GM18873 (cell line): ENCODE data around the gene RCOR3.
A peak's percentile ranks its signal among the peaks of the same experiment; 100 is the strongest.
"Not testable (repeated sequence)": the region's sequence is repeated elsewhere in the genome, so short reads cannot be mapped to it uniquely, and the experiment has no call there.

Experiments used
- ATAC-seq: cut with Tn5 transposase; IDR thresholded peaks from one replicate; pipeline ENCODE4 v1.9.1; 2021; ENCODE audit warnings: mild to moderate bottlenecking, moderate library complexity, moderate number of reproducible peaks; ENCODE audit not compliant: unreplicated experiment, low FRiP score

The RCOR3 gene

DNA sequence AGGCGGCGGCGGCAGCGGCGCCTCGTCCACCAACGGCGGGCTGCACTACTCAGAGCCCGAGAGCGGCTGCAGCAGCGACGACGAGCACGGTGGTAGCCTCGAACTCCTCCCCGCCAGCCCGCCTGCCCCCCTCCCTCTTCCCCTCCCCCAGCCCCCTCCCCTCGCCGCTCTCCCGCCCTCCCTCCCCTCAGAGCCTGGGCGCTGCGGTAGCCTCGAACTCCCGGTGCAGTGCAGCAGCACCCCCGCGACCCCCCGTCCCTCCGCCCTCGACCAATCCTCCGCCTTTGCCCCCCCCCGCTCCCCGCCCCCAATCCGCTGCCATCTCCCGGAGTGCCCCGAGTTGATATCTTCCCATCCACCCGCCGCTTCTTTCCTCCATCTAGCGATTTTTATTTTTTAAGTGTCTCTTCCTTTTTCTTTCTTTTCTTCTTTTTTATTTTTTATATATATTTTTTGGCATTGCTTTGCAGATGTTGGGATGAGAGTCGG is 516 bp downstream of the RCOR3 start:
- ATAC-seq, result no peak

DNA sequence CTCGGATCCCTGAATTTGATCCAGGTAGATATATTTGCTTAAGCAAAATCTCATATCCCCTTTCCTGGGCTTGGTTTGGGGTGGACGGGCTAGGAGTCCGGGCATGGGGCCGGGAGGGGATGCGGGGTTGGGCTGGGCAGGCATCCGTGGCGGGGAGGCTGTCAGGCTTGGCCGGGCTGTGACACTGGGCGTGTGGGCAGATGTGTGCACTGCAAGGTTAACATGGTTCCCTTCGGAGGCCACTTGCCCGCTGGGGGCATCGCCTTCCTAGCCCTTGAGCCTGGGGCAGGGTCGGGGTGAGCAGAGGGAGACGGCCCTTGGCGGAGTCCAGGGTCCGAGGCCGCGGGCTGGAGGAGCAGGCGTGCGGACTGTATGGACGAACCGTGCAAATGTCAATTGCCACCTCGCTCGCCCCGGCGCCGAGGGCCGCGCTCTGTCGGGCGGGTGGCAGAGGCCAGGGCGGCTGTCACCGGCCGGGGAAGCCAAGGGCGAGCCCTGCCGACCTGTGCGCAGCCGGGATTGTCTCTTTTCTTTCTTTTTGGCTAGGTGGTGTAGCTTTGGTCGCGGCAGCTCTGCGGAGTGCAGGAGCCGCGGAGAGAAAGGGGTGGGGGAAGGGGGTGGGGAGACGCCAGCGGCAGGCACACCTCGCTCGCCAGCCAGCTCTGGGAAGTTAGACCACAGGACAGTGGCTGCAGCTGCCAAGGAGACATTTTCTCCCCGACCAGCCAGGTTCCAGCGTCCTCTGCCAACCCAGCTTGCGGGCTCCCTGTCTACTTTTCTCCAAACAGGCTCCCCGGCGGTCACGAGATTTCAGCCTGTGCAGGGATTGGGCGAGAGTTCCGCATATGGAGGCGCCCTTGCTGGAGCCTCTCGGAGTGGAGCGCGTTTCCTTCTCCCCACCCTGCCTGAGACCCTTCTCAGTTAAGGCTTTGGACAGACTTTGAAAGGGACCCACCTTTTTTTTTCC is 1.3 kb downstream of the RCOR3 start:
- ATAC-seq, result peak; percentile 39

DNA sequence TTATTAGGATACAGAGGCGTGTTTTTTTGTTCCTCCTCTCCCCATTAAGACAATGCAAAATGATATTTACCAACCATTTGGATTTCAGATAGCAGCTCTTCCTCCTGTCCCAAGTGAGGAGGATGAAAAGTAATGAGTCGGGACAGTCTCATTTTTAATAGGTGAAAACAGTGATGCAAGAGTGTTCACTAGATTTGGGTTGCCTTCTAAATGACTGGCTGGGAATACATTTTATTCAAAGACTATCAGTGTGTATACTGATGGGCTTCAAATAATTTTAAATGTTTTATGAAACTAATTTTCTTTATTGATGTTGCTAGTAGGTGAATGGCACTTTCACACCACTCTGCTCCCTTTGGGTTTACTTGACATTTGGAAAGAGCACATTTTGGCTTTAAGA is 2.1 kb downstream of the RCOR3 start:
- no peak for ATAC-seq

DNA sequence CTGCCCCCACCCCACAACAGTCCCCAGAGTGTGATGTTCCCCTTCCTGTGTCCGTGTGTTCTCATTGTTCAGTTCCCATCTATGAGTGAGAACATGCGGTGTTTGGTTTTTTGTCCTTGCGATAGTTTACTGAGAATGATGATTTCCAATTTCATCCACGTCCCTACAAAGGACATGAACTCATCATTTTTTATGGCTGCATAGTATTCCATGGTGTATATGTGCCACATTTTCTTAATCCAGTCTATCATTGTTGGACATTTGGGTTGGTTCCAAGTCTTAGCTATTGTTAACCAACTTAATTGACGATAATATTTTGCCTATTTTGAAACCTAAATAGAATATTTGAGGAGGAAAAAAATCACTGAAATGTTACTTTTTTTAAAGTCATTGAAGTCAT is 3.9 kb downstream of the RCOR3 start:
- ATAC-seq, result not testable (repeated sequence)

DNA sequence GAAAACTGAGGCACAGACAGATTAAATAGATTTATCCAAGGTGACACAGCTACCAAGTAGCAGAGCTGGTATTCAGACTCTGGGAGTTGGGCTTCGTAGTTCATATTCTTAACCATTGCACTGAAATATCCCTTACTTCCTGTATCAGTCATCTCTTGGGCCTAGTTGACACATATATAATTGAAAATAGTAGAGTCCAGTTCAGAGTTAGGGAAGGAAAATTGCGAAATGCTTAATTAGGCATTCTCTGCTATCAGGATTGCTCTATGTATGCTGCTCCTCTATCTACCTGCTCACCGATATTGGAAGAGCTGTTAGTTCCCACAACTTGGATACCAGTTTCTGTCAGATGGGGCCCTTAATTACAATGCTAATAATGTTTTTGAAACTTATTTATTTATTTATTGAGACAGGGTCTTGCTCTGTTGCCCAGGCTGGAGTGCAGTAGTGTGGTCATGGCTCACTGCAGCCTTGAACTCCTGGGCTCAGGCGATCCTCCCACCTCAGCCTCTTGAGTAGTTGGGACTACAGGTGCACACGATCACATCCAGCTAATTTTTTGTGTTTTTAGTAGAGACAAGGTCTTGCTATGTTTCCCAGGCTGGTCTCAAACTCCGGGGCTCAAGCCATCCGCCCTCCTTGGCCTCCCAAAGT is 8.2 kb downstream of the RCOR3 start:
- no peak for ATAC-seq

DNA sequence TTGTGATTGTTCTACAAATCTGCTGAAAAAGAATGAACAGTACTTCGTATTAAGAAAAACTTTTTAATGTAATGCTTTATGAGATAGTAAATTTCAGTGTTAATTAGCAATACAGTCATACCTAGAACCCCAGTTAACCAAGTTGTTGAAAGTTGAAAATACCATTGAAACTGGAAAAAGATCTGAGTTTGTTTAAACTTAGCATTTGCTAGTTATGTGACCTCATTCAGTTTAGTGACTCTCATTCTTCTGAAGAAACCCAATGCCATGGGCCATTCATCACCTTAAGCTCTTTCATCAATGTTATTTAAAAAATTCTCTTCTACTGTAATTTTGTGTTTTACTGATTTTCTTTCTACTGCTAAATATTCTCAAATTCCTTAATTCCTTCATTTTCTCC is 20.2 kb downstream of the RCOR3 start:
- no peak for ATAC-seq

DNA sequence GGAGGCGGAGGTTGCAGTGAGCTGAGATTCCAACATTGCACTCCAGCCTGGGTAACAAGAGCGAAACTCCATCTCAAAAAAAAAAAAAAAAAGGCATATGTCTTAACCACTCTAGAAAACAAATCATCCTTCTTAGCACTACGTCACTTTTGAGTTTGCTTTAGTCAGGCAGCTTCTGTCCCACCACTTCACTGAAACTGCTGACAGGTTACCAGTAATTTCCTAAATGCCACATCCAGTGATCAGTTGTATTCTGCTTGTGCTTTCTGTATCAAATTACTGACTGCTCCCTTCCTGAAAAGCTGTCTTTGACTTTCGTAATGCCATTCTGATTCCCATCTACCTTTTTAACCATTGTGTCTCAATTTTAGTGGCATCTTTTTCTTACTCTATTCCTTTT is 21.7 kb downstream of the RCOR3 start:
- no peak for ATAC-seq

DNA sequence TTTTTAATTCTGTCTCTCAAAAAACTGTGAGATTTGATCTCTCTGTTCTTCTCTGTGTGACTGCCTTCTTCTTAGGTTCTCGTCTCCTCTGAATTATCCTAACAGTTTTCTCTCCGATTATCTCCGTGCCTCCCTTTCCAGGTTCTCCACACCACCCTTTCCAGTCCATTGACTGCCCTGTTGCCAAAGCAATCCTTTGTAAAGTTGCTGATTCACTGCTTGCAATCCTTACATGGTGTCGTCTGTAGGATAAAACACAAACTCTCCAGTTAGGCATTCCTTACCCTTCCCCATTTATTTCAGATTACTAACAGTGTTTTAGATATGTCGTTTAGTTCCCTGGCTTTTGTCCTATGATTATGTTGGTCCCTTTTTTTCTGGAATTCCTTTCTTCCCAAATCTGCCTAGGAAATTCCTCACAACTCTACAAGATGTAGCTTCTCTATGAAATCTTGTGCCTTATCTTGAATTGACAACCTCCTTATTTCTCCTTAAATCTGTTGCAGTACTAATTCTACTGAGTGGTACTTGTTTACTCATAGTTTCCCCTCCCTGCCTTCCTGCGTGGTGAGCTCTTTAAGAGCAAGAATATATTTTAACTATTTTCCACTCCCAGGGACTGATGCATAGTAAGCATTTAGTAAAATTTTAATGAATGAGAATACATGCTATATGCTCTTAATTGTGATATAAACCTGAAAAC is 22.3 kb downstream of the RCOR3 start:
- no peak for ATAC-seq

DNA sequence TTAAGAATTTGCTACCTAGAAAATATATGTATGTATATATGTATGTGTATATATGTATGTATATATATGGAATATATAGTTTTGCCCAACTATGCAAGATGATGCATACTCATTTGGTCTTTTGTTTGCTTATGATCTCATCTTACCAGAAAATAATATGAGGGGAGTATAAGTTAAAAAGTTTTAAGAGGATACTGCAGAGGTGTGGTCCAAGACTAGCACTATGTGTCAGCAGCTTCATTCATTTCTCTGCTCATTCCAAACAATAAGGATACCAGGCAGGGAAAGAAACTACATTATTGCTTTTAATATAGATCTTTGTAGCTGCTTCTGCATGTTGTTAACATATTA is 22.8 kb downstream of the RCOR3 start:
- ATAC-seq, result no peak

DNA sequence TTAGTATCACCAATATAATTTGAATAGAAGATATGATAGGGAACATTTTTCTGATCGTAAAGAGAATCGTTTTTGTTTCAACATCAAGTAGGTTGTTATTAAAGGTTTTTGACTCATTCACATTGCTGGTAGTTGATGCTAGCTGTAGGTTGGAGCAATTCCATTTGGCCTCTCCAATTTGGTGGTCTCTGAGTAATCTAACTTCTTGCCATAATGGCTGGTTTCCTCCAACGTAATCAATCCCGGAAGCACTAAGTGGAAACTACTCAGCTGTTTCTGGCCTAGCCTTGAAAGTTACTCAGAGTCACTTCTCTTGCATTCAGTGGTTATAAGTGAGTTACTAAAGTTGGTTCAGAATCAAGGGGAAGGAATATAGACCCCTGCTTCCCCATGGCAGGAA is 26.0 kb downstream of the RCOR3 start:
- no peak for ATAC-seq

DNA sequence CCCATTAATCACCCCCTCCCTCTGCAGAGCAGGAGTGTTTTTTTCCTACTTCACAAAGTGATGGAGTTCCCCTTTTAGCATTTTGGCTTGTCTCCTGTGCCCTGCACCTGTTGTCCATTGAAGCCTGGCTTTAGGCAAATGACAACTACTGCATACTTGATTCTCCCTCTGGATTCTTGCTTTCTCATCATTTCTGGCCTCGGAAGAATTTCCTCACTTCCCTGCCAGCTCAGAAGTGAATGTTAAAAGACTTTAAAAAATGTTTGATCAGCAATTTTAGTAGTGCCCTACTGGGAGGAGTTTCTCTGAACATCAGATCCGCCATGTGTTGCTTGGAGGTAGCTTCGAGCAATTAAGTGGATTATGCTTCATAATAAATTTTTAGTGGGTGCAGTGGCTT is 28.1 kb downstream of the RCOR3 start:
- no peak for ATAC-seq

DNA sequence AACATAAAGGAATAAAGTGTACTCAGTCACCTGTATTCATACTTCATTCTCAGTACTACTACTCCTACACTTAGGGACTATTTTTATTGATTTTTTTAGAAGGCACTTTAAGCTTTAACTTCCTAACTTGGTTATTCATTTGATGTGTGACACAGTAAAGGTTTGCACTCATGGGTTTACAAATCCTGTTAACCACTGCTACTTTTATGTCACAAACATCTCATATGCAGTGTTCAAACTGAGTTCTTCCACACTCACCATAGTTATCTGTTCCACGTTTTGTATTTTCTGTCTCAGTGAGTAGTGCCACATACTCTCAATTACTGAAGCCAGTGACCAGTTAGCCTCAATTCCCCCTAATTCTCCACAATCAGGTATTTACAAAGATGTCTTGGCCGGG is 33.2 kb downstream of the RCOR3 start:
- no peak for ATAC-seq

DNA sequence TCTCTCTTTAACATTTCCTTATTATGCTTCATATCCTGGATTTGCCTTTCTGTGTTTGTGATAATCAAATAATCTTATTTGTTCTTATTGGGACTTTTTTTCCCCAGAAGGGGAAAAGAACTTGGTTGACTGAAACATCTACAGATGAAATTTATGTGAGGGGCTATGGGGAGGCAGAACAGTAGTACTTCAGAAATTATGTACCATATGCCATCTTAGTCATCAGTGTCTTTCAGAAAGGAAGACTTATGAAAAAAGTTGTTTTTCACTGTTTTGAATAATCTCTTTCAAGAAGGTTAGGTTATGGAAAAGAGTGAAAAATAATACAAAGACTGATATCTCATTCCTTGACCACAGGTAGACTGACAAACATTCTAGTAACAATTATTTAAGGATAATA is 37.2 kb downstream of the RCOR3 start:
- ATAC-seq, result no peak

DNA sequence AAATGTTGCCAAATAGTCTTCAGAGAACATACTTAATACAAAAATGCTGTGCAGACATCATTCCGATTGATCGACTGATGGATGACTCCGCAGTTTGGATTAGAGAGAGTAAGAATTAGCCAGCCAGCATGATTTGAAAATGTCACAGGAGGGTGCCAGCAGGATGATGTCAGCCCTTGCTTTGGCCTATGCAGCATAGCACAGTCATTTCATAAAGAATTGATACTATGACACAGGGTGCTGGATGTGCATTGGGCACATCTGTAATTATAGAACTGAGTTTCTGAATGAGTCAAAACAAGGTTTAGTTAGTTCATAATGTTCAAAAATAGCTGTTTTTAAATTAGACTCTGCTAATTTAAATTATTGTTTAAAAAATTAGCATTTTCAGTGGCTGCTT is 45.9 kb downstream of the RCOR3 start:
- ATAC-seq, result peak; percentile 94

DNA sequence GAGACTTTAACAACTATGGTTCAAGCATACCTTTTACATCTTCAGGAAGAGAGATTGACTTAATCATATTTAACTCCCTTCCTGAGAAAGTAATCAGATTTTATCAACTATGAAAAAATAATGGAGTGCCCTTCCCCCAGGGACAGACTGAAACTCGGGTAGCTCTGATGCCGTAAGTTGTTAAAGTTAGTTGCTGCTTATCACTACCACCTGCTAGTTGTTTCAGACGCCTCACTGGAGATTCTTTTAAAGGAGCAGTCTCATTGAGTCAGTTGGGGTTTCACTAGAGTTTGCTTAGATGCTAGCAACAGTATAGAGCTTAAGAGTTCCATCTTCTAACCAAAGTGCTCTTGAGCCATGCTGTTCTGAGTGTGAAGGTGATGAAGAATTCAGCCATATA is 50.5 kb downstream of the RCOR3 start:
- no peak for ATAC-seq

DNA sequence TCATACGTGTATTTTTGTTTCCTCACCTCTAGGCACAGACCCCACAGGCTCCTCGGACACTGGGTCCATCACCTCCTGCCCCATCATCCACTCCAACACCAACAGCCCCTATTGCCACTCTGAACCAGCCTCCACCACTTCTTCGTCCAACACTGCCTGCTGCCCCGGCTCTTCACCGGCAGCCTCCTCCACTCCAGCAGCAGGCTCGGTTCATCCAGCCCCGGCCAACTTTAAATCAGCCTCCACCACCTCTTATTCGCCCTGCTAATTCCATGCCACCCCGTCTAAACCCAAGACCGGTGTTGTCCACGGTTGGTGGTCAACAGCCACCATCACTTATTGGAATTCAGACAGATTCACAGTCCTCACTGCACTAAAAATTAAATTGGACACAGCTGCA is 54.2 kb downstream of the RCOR3 start:
- no peak for ATAC-seq

DNA sequence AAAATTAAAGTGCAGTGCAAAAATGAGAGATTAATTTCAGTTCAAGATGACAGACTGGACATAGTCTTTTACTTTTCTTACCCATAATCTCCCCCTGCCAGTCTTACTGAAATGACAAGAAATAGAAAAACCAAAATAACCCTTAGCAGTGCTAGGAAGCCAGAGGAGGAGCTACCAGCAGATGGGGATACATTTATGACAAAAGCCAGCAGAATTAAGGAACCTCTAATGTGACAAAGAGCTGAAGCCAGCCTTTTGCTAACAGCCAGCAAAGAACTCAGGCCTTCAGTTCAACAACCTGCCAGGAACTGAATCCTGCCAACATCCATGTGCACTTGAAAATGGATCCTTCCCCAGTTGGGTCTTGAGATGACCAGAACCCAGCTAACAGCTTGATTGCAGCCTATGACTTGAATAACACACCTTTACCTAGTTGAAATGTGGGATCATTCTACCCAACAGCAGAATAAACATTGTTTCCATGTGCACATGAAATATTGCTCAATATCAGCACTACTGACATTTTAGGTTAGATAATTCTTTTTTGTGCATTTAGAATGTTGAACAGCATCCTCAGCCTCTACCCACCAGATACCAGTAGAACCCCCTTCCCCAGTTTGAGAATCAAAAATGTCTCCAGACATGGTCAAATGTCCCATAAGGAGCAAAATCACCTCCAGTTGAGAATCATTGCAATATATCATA is 59.6 kb downstream of the RCOR3 start:
- ATAC-seq, result no peak

DNA sequence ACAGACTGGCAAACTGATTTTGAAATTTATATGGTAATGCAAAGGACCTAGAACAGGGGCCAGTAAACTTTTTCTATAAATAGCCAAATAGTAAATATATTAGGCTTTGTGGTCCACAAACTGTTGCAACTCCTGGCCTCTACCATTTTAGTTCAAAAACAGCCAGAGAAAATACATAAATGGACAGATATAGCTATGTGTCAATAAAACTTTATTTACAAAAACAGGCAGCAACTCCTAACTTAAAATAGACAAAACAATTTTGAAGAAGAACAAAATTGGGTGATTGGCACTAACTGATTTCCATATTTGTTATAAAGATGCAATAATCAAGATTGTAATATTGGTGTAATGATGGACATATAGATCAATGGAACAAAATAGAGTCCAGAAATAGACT is 60.7 kb downstream of the RCOR3 start:
- no peak for ATAC-seq

DNA sequence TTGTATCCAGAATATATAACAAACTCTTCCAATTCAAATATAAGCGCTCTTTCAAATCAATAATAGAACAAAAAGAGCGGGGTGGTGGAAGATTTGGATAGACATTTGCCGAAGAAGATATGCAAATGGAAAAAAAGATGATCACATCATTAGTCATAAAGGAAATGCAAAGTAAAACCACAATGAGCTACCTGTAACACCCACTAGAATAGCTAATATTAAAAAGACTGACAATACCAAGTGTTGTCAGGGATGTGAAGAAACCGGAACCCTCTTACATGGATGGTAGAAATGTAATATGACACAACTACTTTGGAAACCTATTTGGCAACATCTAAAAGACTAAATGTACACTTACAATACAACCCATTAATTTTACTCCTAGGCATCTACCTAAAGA is 61.8 kb downstream of the RCOR3 start:
- no peak for ATAC-seq

DNA sequence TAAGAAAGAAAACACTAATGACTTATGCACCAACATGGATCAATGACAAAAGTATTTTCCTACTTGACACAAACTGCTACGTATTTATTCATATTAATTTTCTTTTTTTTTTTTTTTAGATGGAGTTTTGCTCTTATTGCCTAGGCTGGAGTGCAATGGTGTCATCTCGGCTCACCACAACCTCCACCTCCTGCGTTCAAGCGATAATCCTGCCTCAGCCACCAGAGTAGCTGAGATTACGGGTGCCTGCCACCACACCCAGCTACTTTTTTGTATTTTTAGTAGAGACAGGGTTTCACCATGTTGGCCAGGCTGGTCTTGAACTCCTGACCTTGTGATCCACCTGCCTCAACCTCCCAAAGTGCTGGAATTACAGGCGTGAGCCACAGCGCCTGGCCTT is 62.5 kb downstream of the RCOR3 start:
- not testable (repeated sequence) for ATAC-seq
